ENCODE data around the gene EFNA5.

The EFNA5 gene

GRCh38 chr5:107558823-107559375 is 111.8 kb downstream of the EFNA5 start:
- DNase-seq (ENCODE audit: low read depth): no peak
- no peak overlapping the region for H3K4me3 ChIP-seq (ENCODE audit: low read depth, low read length)
- in situ Hi-C loops (cut with HindIII; ENCODE audit: low sequenced_read_pairs): no loop called here
- no peak for TF ChIP-seq CTCF (IDR thresholded peaks at IDR 0.05; ENCODE audit: low read depth, low read length, missing control alignments)

GRCh38 chr5:107557051-107557658 is 113.6 kb downstream of the EFNA5 start:
- in situ Hi-C loops (cut with HindIII; ENCODE audit: low sequenced_read_pairs): no loop called here

DNA sequence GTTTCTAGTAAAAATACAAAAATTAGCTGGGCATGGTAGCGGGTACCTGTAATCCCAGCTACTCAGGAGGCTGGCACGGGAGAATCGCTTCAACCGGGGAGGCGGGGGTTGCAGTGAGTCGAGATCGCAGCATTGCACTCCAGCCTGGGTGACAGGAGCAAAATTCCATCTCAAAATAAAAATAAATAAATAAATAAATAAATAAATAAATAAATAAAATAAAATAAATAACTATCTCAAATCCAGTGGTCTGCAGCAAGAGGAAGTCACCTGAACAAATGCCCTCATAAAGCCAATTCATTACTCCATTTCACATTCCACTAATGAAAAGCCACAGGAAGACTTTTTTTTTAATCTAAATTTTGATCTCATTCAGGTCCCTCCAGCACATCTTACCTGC is 114.2 kb downstream of the EFNA5 start:
- in situ Hi-C loops (cut with HindIII; ENCODE audit: low sequenced_read_pairs): no loop called here
- no peak overlapping the region for H3K4me3 ChIP-seq (ENCODE audit: low read depth, low read length)
- no peak for TF ChIP-seq CTCF (IDR thresholded peaks at IDR 0.05; ENCODE audit: low read depth, low read length, missing control alignments)
- no peak for DNase-seq (ENCODE audit: low read depth)

More at GRCh38 chr5:107557051-107557658, 113.6 kb downstream of the EFNA5 start:
- no peak for DNase-seq (ENCODE audit: low read depth)
- TF ChIP-seq CTCF (IDR thresholded peaks at IDR 0.05; ENCODE audit: low read depth, low read length, missing control alignments): no peak
- H3K4me3 ChIP-seq (ENCODE audit: low read depth, low read length): no peak overlapping the region

DNA sequence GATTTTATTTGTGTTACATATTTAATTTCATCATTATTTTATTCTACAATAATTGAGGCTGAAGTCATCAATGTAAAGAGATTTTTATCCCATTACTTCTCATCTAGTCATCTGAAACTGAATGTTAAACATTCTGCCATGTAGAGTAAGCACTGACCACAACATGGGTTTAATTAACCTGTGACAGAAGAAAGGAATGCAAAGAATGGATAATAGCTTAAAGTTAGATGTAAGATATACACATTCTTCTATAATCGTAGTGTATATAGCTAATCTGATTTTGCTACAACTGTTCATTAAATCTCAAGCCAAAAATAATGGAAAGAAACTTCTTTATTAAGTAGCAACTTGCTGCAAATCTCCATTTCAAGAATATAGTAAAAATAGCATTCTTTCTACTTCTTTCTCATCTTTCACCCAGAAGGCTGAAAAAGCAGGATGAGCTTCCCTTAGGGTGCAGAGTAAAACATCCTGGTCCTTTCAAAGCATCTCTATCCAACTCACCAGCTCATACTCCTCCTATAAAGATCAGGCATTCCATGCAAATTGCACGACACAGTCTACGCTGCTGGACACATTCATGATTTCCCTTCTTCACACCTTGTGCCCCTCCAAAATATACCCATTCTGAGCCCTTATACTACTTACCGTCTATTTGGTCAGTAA is 115.2 kb downstream of the EFNA5 start:
- no peak for DNase-seq (ENCODE audit: low read depth)
- no peak overlapping the region for H3K4me3 ChIP-seq (ENCODE audit: low read depth, low read length)
- in situ Hi-C loops (cut with HindIII; ENCODE audit: low sequenced_read_pairs): no loop called here
- no peak for TF ChIP-seq CTCF (IDR thresholded peaks at IDR 0.05; ENCODE audit: low read depth, low read length, missing control alignments)

DNA sequence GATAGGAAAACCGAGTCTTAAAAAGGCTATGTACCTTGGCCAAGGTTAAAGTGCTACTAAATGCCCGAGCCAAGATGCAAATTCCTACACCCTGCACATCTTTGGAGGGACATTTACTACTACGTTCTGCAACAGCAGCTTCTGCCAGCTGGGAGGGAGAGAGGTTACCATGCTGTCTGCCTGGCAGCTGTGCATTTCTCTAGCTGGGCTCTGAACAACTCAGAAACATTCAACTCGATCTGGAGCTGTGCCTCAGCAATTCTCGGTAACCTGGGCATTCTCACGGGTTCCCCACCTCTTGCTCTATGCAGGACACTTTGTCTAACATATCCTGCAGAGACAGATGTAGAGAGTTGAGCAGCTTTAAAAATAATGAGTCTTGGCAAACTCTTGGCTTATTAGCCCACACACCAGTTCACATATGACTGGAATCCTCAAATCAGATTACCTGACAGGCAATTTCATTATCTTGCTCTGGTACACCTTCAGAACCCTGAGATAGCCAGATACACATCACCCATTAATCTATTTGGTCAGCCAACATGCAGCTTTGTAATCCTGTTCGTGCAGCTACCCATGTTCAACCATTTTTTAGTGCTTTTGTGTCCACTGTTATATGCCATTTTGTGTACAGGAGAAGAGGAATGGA is 115.8 kb downstream of the EFNA5 start:
- in situ Hi-C loops (cut with HindIII; ENCODE audit: low sequenced_read_pairs): no loop called here
- DNase-seq (ENCODE audit: low read depth): no peak
- TF ChIP-seq CTCF (IDR thresholded peaks at IDR 0.05; ENCODE audit: low read depth, low read length, missing control alignments): no peak
- H3K4me3 ChIP-seq (ENCODE audit: low read depth, low read length): no peak overlapping the region

- no peak overlapping the region for H3K4me3 ChIP-seq (ENCODE audit: low read depth, low read length)
- in situ Hi-C loops (cut with HindIII; ENCODE audit: low sequenced_read_pairs): no loop called here
- no peak for DNase-seq (ENCODE audit: low read depth)
- no peak for TF ChIP-seq CTCF (IDR thresholded peaks at IDR 0.05; ENCODE audit: low read depth, low read length, missing control alignments)
Measured at GRCh38 chr5:107553117-107553555, 117.6 kb downstream of the EFNA5 start.

All from astrocyte of the cerebellum (primary cell).